K562 (cell line): ENCODE results near the gene DIRAS2. TPM values are rescaled to one million over a fixed set of nuclear protein-coding genes. Genes with fewer than 3 reads are reported as not detected.

ENCODE experiments used
- DLX4 ChIP-seq: fragments of 250-450 bp; sonication (Bioruptor Pico); IDR thresholded peaks from 2 replicates; pipeline ENCODE4 v1.6.1; 2021; ENCODE audit warnings: mild to moderate bottlenecking
- NCOR1 ChIP-seq: fragments of 450-650 bp; IDR thresholded peaks from 2 replicates; pipeline ENCODE4 v1.6.1; 2016; ENCODE audit warnings: mild to moderate bottlenecking, moderate library complexity
- RHOXF2B ChIP-seq: fragments of 250-450 bp; sonication (Bioruptor Pico); conservative IDR thresholded peaks from 2 replicates; pipeline ENCODE4 v1.5.1; 2021
- TCF3 ChIP-seq: sonication (generic); formaldehyde crosslinking; IDR thresholded peaks from 2 replicates; pipeline ENCODE4 v1.4.0; 2020; ENCODE audit warnings: mild to moderate bottlenecking, missing genetic modification reagents
- TCF7L2 ChIP-seq: fragments of 150-350 bp; IDR thresholded peaks from 2 replicates; pipeline ENCODE4 v1.6.1; 2016; ENCODE audit warnings: low read depth, mild to moderate bottlenecking, low read length, moderate library complexity
- TRIM28 ChIP-seq: fragments of 450-650 bp; IDR thresholded peaks from 2 replicates; pipeline ENCODE4 v1.6.1; 2017
- ZHX1 ChIP-seq: fragments of 150-350 bp; conservative IDR thresholded peaks from 2 replicates; pipeline ENCODE4 v1.6.1; 2014; ENCODE audit warnings: low read length
- ZKSCAN1 ChIP-seq: fragments of 150-350 bp; IDR thresholded peaks from 2 replicates; pipeline ENCODE4 v1.6.1; 2016; ENCODE audit warnings: low read depth, low read length
- ZNF511 ChIP-seq: sonication (generic); formaldehyde crosslinking; IDR thresholded peaks from 2 replicates; pipeline ENCODE4 v1.8.0; 2022; ENCODE audit warnings: mild to moderate bottlenecking, missing genetic modification reagents
- polyA plus RNA-seq, 8 experiments: library from polyadenylated mRNA; depleted of rRNA in 4 of 8; stranded (reverse) in 5 of 8; unstranded in 3 of 8; fragments of >200 nt; fragmentation: Nextera tagmentation in 2 of 8; fragmentation: Illumina TruSeq in 1 of 8; extraction: Ambion mirVana in 2 of 8; extraction: Trizol in 1 of 8; gene quantifications; 2 replicates each; pipeline versions ENCODE4 v1.2.1 to v1.2.3, GENCODE V29; 2011 to 2014; ENCODE audit warnings: inconsistent platforms in 1 of 8, missing spikeins in 1 of 8
- total RNA-seq, 7 experiments: library from RNA; depleted of rRNA in 6 of 7; stranded (reverse); fragments of >200 nt in 6 of 7; fragmentation: Illumina TruSeq in 2 of 7; extraction: Trizol in 2 of 7; gene quantifications; 2 replicates each; pipeline versions ENCODE4 v1.2.1 to v1.2.3, GENCODE V29; 2011 to 2021; ENCODE audit warnings: low replicate concordance in 1 of 7

The DIRAS2 gene
- total and polyA plus RNA-seq, 9 of the 15 experiments (the other 6 are each of a cell fraction or from before 2014, with no cell fraction given): not detected

DNA sequence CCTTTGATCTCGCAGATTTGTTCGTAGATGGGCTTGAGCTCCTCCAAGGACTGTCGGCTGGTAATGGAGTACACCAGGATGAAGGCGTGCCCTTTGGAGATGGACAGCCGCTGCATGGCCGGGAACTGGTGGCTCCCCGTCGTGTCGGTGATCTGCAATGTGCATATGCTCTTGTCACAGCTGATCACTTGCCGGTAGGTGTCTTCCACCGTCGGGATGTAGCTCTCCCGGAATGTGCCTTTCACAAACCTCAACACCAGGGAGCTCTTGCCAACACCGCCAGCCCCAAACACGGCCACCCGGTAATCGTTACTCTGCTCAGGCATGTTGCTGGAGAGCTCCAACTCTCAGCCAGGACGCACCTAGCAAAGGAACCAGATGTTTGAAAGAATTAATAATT is 29.1 kb downstream of the DIRAS2 start (continued):
- TF ChIP-seq NCOR1 (no peak), ZHX1 (no peak), ZNF511 (CRISPR knock-in tag) (no peak), RHOXF2B (no peak), DLX4 (CRISPR knock-in tag) (no peak), TCF7L2 (no peak), ZKSCAN1 (no peak), TCF3 (CRISPR knock-in tag) (no peak), TRIM28 (no peak)
